Upper lobe of right lung (tissue), 1 donor: ENCODE results near the gene LRMDA. TPM values are rescaled to one million over a fixed set of nuclear protein-coding genes. Genes with fewer than 3 reads are reported as not detected.

ENCODE experiments used
- ATAC-seq: fragments of 200-7000 bp; cut with Tn5 transposase; one replicate; pipeline ENCODE4 v1.9.1; 2020; ENCODE audit warnings: mild to moderate bottlenecking, moderate library complexity
- DNase-seq: peaks from one replicate; pipeline ENCODE4 v3.0.0-alpha.2; 2020
- H3K27ac ChIP-seq: fragments of 200-600 bp; one replicate; pipeline ENCODE4 v1.8.0; 2022
- H3K27me3 ChIP-seq: fragments of 200-600 bp; one replicate; pipeline ENCODE4 v1.8.0; 2022; ENCODE audit warnings: mild to moderate bottlenecking
- H3K36me3 ChIP-seq: fragments of 200-600 bp; one replicate; pipeline ENCODE4 v1.8.0; 2022
- H3K4me1 ChIP-seq: fragments of 200-600 bp; one replicate; pipeline ENCODE4 v1.8.0; 2022
- H3K4me3 ChIP-seq: fragments of 200-600 bp; one replicate; pipeline ENCODE4 v1.8.0; 2022; ENCODE audit warnings: mild to moderate bottlenecking
- H3K9me3 ChIP-seq: fragments of 200-600 bp; one replicate; pipeline ENCODE4 v1.8.0; 2022
- CTCF ChIP-seq: fragments of 200-600 bp; IDR thresholded peaks from one replicate; pipeline ENCODE4 v1.8.0; 2022; ENCODE audit warnings: antibody characterized with exemption
- intact Hi-C: fragments of 100-400 bp; cut with DNase I; formaldehyde crosslinking; loops from one replicate; pipeline ENCODE4 v1.11.0; 2022
- total RNA-seq: library from RNA; stranded (reverse); fragmentation: NEBNext Ultra II Directional; extraction: Animal tissue kit (Norgen Biotek cat#: 25700); gene quantifications from one replicate; pipeline ENCODE4 v1.2.1, GENCODE V29; 2021
- donor health status: DM: no; HTN: yes; CAD: no; lungs with severe emphysema.

The LRMDA gene
- total RNA-seq, 1 donor from 2014 or later = 20.0 TPM

GRCh38 chr10:75883081-75884072 lies 452.0 kb downstream of the LRMDA start:
- H3K27ac ChIP-seq = no peak overlapping the region
- intact Hi-C loops = no loop called here
- H3K9me3 ChIP-seq = no peaks in the 10 kb centered on the region

GRCh38 chr10:75884808-75885207 lies 453.4 kb downstream of the LRMDA start:
- Histone ChIP-seq H3K4me1 (no peaks in the 10 kb centered on the region), H3K4me3 (no peak overlapping the region), H3K27ac (no peak overlapping the region), H3K9me3 (no peaks in the 10 kb centered on the region), H3K27me3 (no peaks in the 10 kb centered on the region), H3K36me3 (no peaks in the 10 kb centered on the region)
- DNase-seq (no peak), ATAC-seq (peak; percentile 37)
- intact Hi-C loops = no loop called here
- no peak for TF ChIP-seq CTCF

More at GRCh38 chr10:75883081-75884072, 452.0 kb downstream of the LRMDA start:
- ATAC-seq (no peak), DNase-seq (no peak)
- no peak for TF ChIP-seq CTCF
- H3K27me3 ChIP-seq = no peaks in the 10 kb centered on the region
- no peak overlapping the region for H3K4me3 ChIP-seq
- H3K36me3 ChIP-seq = no peaks in the 10 kb centered on the region
- H3K4me1 ChIP-seq = no peaks in the 10 kb centered on the region

- no peaks in the 10 kb centered on the region for H3K36me3 ChIP-seq
- H3K9me3 ChIP-seq = no peaks in the 10 kb centered on the region
- H3K4me1 ChIP-seq = no peaks in the 10 kb centered on the region
- no peaks in the 10 kb centered on the region for H3K27me3 ChIP-seq
- H3K27ac ChIP-seq = no peak overlapping the region
- ATAC-seq = no peak
- TF ChIP-seq CTCF = no peak
- no peak for DNase-seq
- H3K4me3 ChIP-seq = no peak overlapping the region
- intact Hi-C loops = no loop called here
These were observed 455.9 kb downstream of the LRMDA start for GRCh38 chr10:75887369-75887768.

GRCh38 chr10:75887992-75888680 lies 456.7 kb downstream of the LRMDA start:
- DNase-seq (no peak), ATAC-seq (no peak)
- no peaks in the 10 kb centered on the region for H3K4me1 ChIP-seq
- no peak overlapping the region for H3K27ac ChIP-seq
- no peaks in the 10 kb centered on the region for H3K36me3 ChIP-seq
- intact Hi-C loops = no loop called here
- no peak overlapping the region for H3K4me3 ChIP-seq
- TF ChIP-seq CTCF = no peak
- H3K27me3 ChIP-seq = no peaks in the 10 kb centered on the region
- no peaks in the 10 kb centered on the region for H3K9me3 ChIP-seq

GRCh38 chr10:75889051-75889450 lies 457.6 kb downstream of the LRMDA start:
- no peaks in the 10 kb centered on the region for H3K9me3 ChIP-seq
- ATAC-seq (no peak), DNase-seq (no peak)
- no peaks in the 10 kb centered on the region for H3K36me3 ChIP-seq
- no peak for TF ChIP-seq CTCF
- no peaks in the 10 kb centered on the region for H3K27me3 ChIP-seq
- H3K4me3 ChIP-seq = no peak overlapping the region
- H3K27ac ChIP-seq = no peak overlapping the region
- intact Hi-C loops = no loop called here
- no peaks in the 10 kb centered on the region for H3K4me1 ChIP-seq
